Muscle of arm (tissue), 12 donors: Measurements from ENCODE around the gene HOXB5. TPM values are rescaled to one million over a fixed set of nuclear protein-coding genes. Genes with fewer than 3 reads are reported as not detected.

ENCODE experiments used
- DNase-seq: peaks from one replicate; pipeline ENCODE4 v3.0.0-alpha.2; 2013
- polyA plus RNA-seq, 12 donors: library from polyadenylated mRNA; unstranded; fragments of 120-200 nt; gene quantifications; one replicate each; pipeline ENCODE4 v1.2.1, GENCODE V29; 2013; ENCODE audit not compliant: insufficient read length in 12 of 12

The HOXB5 gene
- polyA plus RNA-seq, 12 donors: 0.54 to 17.5 (median 0.93) TPM; not detected in 1

DNA sequence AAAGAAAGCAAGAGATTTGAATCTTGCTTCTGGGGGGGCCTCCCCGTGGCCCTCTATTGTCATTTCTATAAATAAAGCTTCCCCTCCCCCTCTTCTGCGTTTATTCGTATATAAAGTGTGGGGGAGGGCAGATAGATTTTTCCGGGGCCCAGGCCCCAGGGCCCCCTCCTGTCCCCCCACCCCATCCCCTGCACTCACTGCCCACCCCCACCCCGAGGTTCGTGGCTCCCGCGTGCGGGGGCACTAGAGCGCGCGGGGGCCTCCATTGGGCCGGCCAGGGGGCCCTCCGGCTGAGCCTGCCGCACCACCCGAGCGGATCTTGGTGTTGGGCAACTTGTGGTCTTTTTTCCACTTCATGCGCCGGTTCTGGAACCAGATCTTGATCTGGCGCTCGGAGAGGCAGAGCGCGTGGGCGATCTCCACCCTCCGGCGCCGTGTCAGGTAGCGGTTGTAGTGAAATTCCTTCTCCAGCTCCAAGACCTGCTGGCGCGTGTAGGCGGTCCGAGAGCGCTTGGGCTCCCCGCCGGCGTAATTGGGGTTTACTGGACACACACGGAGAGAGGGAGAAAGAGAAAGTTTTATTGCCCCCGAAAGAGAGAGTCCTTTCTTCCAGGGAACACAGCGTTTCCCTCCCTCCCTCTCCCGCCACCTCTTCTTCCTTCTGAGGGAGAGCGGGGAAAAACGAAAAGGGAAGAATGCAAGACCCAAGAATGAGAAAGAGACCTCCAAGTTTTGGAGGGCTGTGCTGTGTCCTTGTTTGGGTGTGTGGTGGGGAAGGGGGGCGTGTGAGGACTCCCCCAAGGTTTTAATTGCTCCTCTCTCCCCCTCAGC lies 16.9 kb downstream of the HOXB5 start:
- DNase-seq: no peak

DNA sequence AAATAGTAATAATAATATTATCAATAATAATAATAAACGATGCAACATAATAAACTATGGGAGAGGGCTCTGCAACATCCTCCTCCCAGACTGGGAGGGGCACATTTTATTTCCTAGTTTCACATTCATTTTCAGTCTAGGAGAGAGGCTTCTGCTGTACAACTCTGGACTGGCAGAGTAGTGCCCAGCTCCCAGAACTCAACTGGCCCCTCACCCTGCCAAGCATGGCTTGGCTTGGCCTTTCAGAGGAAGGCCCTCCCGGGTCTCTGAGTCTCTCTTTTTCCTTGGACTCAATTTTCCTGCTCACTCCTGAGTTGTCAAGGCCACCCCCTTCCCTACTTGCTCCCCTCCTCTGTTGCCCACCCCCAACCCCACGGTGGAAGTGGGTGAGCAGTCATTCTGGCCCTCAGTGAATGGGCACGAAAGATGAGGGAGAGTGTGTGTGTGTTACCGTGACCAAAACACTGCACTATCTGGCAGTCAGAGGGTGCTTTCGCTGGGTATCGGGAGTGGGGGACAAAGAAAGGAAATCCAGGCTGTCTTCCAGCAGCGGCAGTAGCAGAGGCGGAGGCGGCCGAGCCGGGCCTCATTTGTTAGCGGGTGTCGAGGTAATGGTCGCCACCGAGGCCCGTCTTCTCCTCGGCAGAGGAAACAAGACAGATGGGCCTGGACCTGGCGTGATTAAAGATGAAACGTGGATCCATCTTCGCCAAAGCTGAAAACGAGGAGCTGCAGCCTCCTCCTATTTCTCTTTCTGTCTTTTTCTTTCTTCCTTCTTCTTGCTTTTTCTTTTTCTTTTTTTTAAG lies 17.7 kb downstream of the HOXB5 start:
- no peak for DNase-seq

DNA sequence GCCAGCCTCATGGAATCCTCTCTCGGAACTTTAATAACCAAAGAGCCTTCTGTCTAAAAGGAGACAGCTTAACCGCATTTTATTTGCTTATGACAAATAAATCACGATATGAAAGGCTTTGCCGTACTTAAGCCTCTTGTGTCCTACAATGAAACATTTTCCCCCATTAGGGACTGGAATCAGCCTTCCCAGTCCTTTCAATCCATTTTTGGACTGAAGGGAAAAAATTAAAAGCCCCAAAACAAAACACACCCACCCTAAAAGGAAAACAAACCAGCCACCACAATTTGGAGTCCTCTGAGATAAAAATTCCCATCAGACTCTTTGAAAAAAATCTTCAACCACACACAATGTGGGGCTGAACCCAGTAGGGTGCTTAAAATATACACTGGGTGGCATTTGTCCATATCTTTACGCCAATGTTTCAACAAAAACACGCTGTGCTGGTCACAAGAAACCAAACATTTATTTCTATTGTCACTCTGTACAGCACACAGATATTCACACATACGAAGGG lies 18.5 kb downstream of the HOXB5 start:
- no peak for DNase-seq

DNA sequence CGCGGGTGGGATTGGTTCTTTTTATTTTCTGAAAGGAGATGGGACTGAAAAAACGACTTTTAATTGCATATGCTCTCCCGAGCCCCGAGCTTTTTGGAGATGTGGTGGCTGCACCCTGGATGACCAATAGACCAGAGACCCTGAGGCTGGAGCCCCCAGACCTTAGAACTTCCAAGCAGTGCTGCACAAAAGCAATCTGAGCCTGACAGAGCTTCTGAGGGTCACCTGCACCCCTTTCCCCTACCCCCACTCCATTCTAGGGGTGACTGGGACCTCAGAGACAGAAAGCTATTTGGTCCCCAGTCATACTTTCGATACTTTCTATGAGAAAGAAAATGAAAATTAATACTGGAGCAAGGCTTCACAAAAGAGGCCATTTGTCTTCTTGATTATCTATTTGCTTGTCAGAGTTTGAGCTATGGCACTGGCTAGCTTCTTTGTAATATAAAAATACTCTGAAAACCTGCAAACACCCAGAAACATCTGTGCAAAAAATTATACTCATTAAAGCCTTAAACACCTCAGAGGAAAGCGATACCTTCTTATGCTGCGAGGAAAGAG lies 19.0 kb downstream of the HOXB5 start:
- DNase-seq: no peak

DNA sequence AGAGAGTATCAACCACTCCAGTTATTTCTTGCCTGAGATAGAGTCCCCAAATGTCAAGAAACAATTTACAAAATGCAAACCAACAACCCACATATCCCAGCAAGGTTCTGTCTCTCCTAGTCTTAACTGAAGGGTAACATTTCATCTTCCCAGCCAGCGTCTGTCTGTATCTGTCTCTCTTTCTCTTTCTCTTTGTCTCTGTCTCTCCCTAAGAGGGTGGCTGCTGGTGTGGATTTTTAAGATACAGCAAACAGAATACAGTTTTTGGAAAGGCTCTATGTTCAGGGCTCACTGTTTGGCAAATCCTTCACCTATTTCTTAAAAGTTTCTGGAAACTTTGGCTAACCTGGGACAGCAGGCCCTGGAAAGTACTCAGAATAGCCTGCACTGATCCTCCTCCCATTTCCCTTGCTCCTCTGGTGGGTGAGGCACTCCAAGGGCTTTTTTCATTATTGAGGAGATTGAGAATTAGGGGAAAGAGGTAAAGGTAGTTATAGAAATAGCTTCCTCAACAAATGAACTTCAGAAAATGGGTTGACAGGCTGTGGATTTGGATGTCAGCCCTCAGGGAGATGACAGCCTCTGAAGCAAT lies 21.7 kb downstream of the HOXB5 start:
- DNase-seq: no peak

DNA sequence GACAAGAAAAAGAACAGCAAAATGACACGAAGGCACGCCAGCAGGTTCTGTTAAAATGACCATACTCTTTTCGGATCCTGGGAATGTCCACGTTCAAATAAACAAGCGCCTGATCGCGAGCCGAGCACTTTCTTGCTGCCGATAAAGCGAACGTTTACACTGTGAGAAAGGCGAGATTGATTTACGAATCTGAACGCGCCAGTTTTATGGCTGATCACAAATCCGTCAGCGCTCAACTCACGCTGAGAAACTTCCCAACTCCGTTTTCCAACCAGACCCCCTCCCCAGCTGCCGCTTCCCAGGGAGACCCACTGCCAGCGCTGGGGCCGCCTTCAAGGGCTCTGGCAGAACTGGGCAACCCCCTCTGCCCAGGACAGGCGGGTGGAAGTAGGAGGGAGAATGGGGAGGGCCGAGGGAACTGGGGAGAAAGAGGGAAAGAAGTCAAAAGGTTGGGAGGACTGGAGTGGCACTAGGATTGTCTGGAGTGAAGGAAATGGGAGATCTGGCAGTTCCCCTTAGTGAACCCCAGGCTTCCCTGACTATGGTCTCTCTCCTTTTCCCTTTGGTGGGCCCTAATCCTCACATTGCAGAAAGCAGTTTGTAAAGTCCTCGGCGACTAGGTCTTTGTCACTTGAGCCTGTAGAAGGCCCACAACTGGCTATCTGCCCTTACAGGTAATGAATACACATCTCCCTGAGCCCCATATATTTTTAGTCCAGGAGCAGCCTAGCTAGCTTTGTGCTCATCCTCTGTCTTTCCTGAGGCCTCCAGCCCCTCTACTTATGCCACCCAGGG lies 22.4 kb downstream of the HOXB5 start:
- no peak for DNase-seq

DNA sequence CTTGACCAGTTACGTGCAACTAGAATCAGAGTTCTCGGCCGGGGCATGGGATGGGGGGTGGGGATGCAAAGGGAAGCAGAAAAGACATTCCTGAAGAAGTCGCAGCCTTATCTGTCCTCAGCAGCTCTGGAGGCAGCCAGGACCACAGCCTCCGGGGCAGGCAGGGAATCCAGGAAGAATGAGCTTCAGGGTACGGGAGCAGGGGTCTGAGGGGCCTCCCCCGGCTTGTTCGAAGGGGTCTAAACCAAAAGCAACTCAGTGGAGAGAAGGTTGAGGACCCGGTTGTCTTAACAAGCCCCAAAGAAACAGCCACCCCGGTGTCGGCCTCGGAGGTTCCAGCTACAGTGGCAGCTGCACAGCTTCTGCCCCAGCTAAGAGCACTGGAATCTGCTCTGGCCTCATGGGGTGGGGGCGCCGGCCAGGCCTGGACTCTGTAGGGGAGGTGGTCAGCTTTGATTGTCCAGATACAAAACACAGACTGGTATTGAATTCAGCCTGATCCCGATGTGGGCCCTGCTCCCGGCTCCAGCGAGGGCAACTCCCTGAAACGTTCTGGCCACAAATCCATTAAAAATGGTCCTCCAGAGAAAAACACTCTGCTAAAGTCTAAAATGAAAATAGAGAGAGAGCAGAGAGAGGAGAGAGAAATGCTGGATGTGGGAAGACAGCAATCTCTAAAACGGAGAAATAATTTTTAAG lies 23.1 kb downstream of the HOXB5 start:
- no peak for DNase-seq

DNA sequence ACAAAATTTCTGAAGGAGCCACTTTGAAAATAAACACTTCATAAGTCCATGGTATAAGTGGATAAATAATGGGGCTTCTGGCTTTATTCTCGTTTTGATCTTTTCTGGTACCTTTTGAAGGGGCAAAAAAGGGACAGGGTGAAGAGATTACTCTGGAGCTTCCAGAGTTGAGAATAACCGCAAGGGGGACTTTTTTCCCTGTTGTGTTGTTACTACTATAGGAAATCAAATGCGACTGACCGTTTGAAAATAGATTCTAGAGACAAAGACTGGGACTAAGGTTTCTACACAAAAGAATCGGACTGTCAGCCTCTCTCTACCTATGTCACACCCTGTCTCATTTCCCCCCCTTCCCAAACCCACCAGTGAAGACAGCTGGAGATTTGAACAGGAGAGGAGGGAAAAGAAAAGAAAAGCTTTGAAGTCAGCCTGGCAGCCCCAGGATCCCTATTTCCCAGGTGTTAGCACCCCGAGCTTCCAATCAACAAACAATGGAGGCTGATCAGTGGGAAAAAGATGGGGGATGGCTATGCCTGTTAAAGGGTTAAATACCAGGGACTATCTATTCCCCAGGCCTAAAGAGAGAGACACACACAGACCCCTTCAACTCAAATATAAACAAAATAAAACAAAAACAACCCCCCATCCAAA lies 23.8 kb downstream of the HOXB5 start:
- DNase-seq: no peak

DNA sequence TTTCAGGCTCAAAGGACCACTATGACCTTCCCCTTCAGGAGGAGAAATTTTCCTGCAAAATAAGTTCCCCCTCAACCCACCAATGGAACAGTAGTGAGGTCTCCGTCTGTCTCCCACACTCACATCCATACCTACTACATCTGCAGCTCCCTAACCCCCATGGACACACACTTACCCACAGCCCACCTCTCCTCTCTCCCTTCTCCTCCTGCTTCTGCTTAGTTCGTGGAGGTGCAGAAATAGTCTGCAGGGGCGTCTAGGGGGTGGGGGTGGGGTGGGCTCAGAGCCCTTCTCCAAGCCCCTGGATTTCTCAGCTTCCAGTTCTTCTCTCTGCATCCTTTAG lies 24.4 kb downstream of the HOXB5 start:
- no peak for DNase-seq

DNA sequence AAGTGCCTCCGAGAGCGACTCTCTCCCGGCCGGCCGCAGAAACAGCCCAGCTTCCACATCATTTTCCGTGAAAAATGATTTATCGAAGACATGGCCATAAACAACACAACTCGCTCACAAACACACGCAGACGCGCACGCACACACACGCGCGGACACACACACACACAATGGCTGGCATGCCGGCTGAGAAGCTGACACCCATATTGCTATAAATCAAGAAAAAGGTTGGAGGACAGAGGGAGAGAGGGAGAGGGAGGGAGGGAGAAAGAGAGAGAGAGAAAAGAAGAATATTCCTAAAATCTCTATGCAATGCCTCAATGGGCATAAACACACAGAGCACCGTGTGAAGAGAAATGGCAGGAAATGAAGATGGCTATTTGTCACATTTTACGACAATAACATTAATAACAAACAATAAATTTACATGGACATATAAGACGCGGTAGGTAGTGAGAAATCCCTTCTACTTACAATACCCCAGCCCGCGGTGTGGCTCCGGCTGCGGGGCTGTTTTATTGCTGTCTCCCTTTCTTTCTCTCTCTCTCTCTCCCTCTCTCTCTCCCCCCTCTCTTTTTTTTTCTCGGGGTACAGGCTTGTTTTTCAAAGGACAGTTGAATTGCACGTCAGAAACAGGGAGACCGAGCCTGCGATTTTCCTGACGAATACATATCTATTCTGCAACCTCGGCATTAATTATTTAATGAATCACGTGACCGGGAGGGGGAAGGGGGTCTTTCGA lies 24.9 kb downstream of the HOXB5 start:
- DNase-seq: no peak

DNA sequence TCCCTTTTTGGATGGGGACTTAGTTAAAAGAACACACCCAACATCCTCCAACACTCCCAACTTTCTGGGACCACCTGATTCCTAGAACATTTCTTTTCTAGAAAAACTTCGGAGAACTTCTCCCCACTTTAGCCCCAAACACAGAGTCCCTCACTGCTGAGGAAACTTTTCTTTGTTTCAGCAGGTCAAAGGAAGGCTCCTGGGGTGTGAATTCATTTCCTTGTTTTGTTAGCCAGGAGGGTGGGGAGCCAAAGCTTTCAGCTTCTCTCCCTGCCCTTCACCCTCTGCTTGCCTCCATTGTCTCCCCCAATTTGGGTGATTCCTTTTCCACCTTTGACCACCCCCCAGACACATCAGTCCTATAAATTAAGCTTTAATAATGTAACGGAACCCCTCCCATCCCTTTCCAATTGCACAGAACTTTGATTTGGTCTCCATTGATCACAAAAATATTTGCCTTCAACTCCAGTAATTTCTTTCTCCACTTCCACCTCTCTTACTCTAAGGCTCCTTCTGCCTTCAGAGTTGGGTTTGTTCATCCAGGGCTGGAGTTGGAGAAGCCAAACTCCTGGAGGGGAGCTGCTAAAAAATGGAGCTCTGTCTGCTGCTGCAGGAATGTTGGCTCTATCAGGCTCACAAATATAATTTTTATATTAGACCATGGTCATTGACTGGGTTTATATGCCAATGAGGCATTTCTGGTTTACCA lies 25.8 kb downstream of the HOXB5 start:
- no peak for DNase-seq

DNA sequence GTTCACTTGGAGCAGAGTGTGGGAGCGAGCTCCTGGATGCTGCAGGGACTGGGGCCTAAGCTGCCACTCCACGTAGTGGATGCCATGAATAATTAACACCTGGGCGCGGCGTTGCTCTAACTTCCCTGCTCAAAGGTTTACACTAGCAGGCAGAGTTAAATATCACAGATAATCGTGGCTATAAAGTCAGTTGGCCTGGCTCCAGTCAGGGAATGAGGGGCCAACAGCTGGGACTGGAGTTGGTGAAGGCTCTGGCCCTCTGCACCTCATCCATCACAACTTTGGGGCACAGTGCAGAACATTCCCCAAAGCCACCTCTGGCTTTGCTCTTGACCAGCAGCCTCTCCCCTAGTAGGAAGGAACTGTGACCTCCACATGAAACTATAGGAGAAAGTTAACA lies 26.4 kb downstream of the HOXB5 start:
- DNase-seq: no peak

DNA sequence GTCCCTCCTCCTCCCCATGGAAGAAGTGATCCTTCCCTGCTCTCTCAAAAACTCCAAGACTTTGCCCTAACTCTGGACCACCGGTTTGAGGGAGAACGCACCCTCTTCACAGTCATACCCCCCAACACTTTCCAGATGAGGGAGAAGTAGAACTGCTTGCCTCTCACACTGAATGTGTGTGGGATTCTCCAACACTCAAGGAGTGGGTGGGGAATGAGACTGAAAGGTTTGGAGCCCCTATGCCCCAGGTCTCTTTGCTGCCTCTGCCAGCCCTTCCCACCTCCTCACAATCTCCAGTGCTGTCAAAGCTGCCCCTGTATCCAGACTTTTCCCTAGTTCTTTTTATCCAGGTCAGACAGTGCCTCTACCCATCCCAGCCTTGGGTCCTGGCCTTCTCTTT lies 26.9 kb downstream of the HOXB5 start:
- DNase-seq: no peak

DNA sequence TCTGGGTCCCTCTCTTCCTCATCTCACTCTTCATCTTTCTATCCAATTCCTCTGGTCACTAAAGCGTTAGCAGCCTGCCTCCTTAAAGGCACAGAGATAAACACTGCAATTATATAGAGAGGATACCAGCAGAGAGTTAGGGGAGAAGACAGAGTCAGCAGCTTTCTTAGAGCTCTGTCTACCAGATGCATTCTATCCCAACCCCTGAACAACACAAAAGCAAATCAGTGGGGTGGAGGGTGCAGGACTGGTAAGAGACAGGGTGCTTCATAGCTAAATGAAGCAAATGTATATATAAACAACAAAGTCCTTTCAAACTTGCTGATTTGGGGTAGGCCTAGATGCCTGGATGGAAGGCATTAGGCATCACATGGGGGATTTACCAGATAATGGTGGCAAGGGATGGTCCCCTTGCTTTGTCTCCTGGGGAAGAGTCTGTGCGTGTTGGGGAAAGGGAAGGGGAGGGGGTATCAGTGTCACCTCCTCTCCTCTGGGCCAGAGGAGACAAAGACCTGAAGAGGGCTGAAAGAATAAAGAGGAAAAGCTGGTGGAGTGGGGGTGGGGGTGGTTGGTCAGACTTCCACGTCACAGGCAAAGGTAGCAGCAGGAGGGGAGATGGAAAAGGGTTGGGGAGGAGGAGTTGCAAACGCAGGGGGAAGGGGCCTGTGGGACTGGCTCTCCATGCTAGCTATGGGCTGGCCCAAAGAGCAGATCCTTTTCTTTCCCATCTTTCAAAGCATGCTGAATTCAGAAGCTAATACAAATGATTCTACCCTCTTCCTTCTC lies 27.5 kb downstream of the HOXB5 start:
- no peak for DNase-seq

DNA sequence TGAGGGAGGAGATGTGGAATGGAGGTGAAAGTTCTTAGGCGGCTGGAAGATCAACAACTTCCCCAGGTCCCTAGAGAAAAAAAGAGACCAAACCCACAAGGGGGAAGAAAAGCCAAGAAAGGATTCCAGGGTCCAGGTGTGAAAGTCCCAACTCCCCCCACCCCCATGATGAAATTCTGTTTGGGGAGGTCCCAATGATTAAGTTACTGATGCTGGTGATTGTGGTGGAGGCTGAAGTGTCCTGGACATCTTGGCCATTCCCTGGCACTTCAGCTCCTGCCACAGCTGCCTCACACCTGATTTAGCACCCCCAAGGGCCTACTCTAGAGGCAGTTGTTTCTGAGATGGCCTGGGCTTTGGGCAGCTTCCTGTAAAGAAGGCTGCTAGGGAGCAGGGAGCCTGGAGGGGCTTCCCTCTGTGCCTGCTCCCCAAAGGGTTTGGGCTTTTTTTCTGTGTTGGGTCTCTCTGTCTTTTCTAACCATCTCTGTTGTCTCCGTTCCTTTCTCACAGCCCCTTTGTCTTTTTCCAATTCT lies 28.5 kb downstream of the HOXB5 start:
- DNase-seq: no peak

DNA sequence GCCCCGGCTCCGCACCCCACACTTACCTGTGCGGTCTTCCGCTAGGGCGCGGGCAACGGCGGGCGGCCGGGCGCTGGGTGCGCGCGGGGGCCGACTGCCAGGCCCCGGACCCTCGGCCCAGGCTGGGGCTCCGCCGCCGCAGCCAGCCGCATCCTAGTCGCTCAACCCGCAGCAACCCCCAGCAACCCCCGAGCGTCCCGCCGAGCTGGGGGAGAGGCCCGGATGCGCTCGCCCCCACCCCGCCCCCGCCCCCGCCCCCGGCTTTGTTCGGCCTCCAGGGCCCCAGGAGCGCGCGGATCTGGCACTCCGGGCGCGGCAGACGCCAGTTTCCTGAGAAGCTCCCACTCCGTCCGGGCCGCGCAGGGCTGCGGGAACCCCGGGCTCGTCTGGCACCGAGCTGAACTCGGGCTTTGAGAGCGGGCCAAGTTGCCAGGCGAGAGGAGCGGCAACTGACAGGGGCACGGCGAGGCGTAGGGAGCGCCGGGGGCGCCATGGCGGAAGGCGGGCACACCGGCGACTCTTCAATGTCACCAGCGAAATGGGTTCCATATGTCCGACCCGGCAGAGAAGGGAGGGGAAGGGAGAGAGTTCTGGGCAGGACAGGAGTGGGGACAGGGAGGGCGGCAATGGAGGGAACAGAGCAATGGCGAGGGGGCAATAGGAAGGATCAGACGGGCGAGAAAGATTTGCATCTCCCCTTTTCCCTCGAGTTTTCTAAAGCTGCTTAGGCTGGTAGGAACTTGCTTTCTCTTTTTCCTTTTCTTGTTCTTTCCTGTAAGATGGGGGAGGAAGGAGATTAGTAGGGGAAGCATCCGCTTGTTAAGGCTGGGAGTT lies 29.2 kb downstream of the HOXB5 start:
- no peak for DNase-seq

DNA sequence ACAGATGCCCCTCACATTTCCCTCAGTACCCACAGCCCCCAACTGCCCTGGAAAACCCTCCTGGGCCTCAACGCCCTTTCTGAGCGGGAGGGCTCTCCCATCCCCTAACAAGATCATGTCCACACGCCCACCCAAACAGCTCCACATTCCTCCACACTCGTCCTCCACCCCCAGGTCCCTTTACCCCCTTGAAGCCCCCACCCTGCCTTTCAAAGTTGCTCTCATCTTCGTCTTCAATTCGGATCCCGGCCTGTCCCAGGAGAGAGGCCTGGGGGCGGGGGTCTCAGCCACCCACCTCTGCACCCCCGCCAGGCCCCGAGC lies 29.8 kb downstream of the HOXB5 start:
- no peak for DNase-seq
